Tibial nerve (tissue), 4 donors: Measurements from ENCODE around the gene MEIOB. TPM values are rescaled to one million over a fixed set of nuclear protein-coding genes. Genes with fewer than 3 reads are reported as not detected.
"Not testable (repeated sequence)": the region's sequence is repeated elsewhere in the genome, so short reads cannot be mapped to it uniquely, and the experiment has no call there.

ENCODE experiments used
- DNase-seq, 2 donors: peaks; one replicate each; pipeline ENCODE4 v3.0.0-alpha.2; 2019; ENCODE audit warnings: low spot score in 2 of 2
- H3K27ac ChIP-seq, 4 donors: fragments of 200-600 bp; sonication (generic) in 3 of 4; one replicate each; pipeline ENCODE4 v1.5.1; 2017 to 2019; ENCODE audit warnings: mild to moderate bottlenecking in 1 of 4
- H3K27me3 ChIP-seq, 2 donors: fragments of 200-600 bp; sonication (generic) in 1 of 2; one replicate each; pipeline versions ENCODE4 v1.5.1 to v1.6.0; 2017 to 2019
- H3K36me3 ChIP-seq, 3 donors: fragments of 200-600 bp; sonication (generic); one replicate each; pipeline ENCODE4 v1.5.1; 2018 to 2019
- H3K4me1 ChIP-seq, 4 donors: fragments of 200-600 bp; sonication (generic) in 3 of 4; one replicate each; pipeline ENCODE4 v1.5.1; 2017 to 2019
- H3K4me3 ChIP-seq, 4 donors: fragments of 200-600 bp; sonication (generic) in 3 of 4; one replicate each; pipeline ENCODE4 v1.5.1; 2017 to 2019; ENCODE audit warnings: mild to moderate bottlenecking in 1 of 4, moderate library complexity in 1 of 4
- H3K9me3 ChIP-seq, 4 donors: fragments of 200-600 bp; sonication (generic) in 3 of 4; one replicate each; pipeline ENCODE4 v1.5.1; 2017 to 2019
- CTCF ChIP-seq, 5 experiments: fragments of 200-600 bp in 3 of 5; fragments of 450-650 bp in 2 of 5; sonication (generic) in 3 of 5; IDR thresholded peaks; one replicate each; pipeline ENCODE4 v1.5.1; 2016 to 2019; ENCODE audit warnings: antibody characterized with exemption in 5 of 5, mild to moderate bottlenecking in 3 of 5, moderate library complexity in 2 of 5
- EP300 ChIP-seq, 2 donors: sonication (generic); formaldehyde crosslinking; IDR thresholded peaks; one replicate each; pipeline ENCODE4 v1.6.1; 2017; ENCODE audit warnings: antibody characterized with exemption in 2 of 2, mild to moderate bottlenecking in 1 of 2
- POLR2A ChIP-seq, 2 donors: fragments of 450-650 bp; IDR thresholded peaks; one replicate each; pipeline ENCODE4 v1.6.1; 2017; ENCODE audit warnings: antibody characterized with exemption in 2 of 2, mild to moderate bottlenecking in 2 of 2, moderate library complexity in 2 of 2
- WGBS, 2 donors: methylation state at CpG; one replicate each; pipeline ENCODE4 v1.1.5; 2018; 5-methylcytosine and 5-hydroxymethylcytosine counted together
- total RNA-seq, 4 donors: library from RNA; depleted of rRNA; stranded (reverse); fragments of >200 nt; gene quantifications; one replicate each; pipeline ENCODE4 v1.1.0, GENCODE V29; 2016

Gene MEIOB
- total RNA-seq, 4 donors from 2014 or later = not detected

- no peak for DNase-seq
- Histone ChIP-seq H3K9me3 (no peaks in the 10 kb centered on the region), H3K27ac (no peak overlapping the region), H3K4me1 (peaks cover 0 to 9% (median 0%) of the 10 kb centered on the region in 4 donors), H3K27me3 (no peaks in the 10 kb centered on the region), H3K4me3 (no peak overlapping the region), H3K36me3 (peaks cover 0 to 73% (median 12%) of the 10 kb centered on the region in 3 donors)
- 82 to 88% methylated on average over 15 to 24 of the region's 28 CpGs for WGBS, 2 donors
- TF ChIP-seq POLR2A (IDR thresholded peaks at IDR 0.05) (no peak), EP300 (IDR thresholded peaks at IDR 0.05) (no peak), CTCF (IDR thresholded peaks at IDR 0.05) (no peak)
Measured at GRCh38 chr16:1809281-1809801, 62.6 kb downstream of the MEIOB start.

- H3K27ac ChIP-seq = no peak overlapping the region
- WGBS, 2 donors = 79 to 82% methylated on average over 16 to 18 of the region's 18 CpGs
- no peak for DNase-seq
- H3K4me3 ChIP-seq = no peak overlapping the region
- peaks cover 0 to 69% (median 12%) of the 10 kb centered on the region in 3 donors for H3K36me3 ChIP-seq
- TF ChIP-seq EP300 (IDR thresholded peaks at IDR 0.05) = no peak
- no peak for TF ChIP-seq POLR2A (IDR thresholded peaks at IDR 0.05)
- no peak for TF ChIP-seq CTCF (IDR thresholded peaks at IDR 0.05)
- peaks cover 0 to 9% (median 0%) of the 10 kb centered on the region in 4 donors for H3K4me1 ChIP-seq
- no peaks in the 10 kb centered on the region for H3K9me3 ChIP-seq
- H3K27me3 ChIP-seq = no peaks in the 10 kb centered on the region
Measured at GRCh38 chr16:1808691-1809090, 63.3 kb downstream of the MEIOB start.

- Histone ChIP-seq H3K27ac (no peak overlapping the region), H3K4me1 (peaks cover 0 to 2% (median 0%) of the 10 kb centered on the region in 4 donors), H3K9me3 (no peaks in the 10 kb centered on the region), H3K27me3 (no peaks in the 10 kb centered on the region), H3K4me3 (no peak overlapping the region), H3K36me3 (peaks cover 0 to 58% (median 12%) of the 10 kb centered on the region in 3 donors)
- TF ChIP-seq EP300 (IDR thresholded peaks at IDR 0.05) (no peak), POLR2A (IDR thresholded peaks at IDR 0.05) (no peak), CTCF (IDR thresholded peaks at IDR 0.05) (no peak)
- DNase-seq = no peak
- 75 to 90% methylated on average over 10 of the region's 10 CpGs for WGBS, 2 donors
Measured at GRCh38 chr16:1807626-1808025, 64.3 kb downstream of the MEIOB start.

- no peak for DNase-seq
- 81% methylated on average over 10 of the region's 10 CpGs for WGBS, 2 donors
Measured at GRCh38 chr16:1800701-1801100, 71.3 kb downstream of the MEIOB start.

GRCh38 chr16:1799263-1799662 is 72.7 kb downstream of the MEIOB start:
- H3K27ac ChIP-seq, DNase-seq, H3K4me1 ChIP-seq, H3K27me3 ChIP-seq, H3K4me3 ChIP-seq: not testable (repeated sequence)
- WGBS, 2 donors = 87 to 92% methylated on average over 5 of the region's 5 CpGs
- Histone ChIP-seq H3K9me3 (peaks cover 0 to 15% (median 0%) of the 10 kb centered on the region in 4 donors), H3K36me3 (peaks cover 0 to 12% (median 0%) of the 10 kb centered on the region in 3 donors)

More at GRCh38 chr16:1800701-1801100, 71.3 kb downstream of the MEIOB start:
- H3K4me3 ChIP-seq = no peak overlapping the region
- TF ChIP-seq POLR2A (IDR thresholded peaks at IDR 0.05) (no peak), CTCF (IDR thresholded peaks at IDR 0.05) (no peak), EP300 (IDR thresholded peaks at IDR 0.05) (no peak)
- peaks cover 0 to 17% (median 0%) of the 10 kb centered on the region in 3 donors for H3K36me3 ChIP-seq
- H3K27ac ChIP-seq = no peak overlapping the region
- no peaks in the 10 kb centered on the region for H3K4me1 ChIP-seq
- H3K27me3 ChIP-seq = no peaks in the 10 kb centered on the region
- peaks cover 0 to 15% (median 0%) of the 10 kb centered on the region in 4 donors for H3K9me3 ChIP-seq
